ENCODE results near the gene CETP. TPM values are rescaled to one million over a fixed set of nuclear protein-coding genes. Genes with fewer than 3 reads are reported as not detected.

Gene CETP
- total and polyA plus RNA-seq, 2 of the 13 experiments (the other 11 are each of a cell fraction or from before 2014, with no cell fraction given): 0.31 to 9.8 TPM

DNA sequence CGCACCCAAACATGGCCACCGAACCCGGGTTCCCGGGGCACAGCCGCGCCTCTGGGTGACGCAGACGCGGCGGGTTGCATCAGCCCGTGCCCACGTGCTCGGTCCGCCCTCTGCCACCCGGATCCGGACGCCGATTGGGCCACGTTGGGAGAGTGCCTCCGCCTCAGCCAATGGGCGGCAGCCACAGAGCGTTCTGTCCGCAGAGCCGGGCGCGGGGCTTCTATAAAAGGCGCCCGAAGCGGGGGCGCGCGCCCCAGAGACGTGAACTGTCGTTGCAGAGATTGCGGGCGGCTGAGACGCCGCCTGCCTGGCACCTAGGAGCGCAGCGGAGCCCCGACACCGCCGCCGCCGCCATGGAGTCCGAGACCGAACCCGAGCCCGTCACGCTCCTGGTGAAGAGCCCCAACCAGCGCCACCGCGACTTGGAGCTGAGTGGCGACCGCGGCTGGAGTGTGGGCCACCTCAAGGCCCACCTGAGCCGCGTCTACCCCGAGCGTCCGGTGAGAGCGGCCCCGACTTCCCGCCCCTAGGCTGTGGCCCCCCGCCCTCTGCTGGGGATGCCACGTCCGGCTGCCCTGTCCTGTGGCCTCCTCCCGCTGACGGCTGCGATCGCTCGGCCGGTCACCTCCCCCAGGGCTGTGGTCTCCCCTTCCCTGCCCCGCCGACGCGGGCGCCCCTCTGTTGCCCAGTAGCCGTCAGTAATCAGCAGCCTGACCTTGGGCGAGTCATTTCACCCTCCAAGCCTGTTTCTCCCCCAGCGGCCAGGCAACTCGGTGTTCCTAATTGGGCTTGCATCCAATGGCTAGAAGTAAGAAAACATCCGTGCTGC lies 29.6 kb upstream of the CETP start, which contains the start of gene HERPUD1 (continued):
- TF ChIP-seq BRCA1 (CRISPR knock-in tag; IDR thresholded peaks at IDR 0.05) (no peak), SRF (IDR thresholded peaks at IDR 0.05; ENCODE audit: low read depth, low read length) (no peak; the same call in 1 of the 2 replicates), ZNF775 (CRISPR knock-in tag; IDR thresholded peaks at IDR 0.05; ENCODE audit: borderline replicate concordance) (no peak), NR1H2 (CRISPR knock-in tag; IDR thresholded peaks at IDR 0.05; ENCODE audit: borderline replicate concordance, low read depth) (peak; percentile 84; the same call in 1 of the 2 replicates), NFIB (CRISPR knock-in tag; IDR thresholded peaks at IDR 0.05; ENCODE audit: borderline replicate concordance) (0 out of 2 replicates have a peak, but pooled peaks have one; percentile 34), PTBP1 (IDR thresholded peaks at IDR 0.05; ENCODE audit: low read depth, low read length, poor library complexity, severe bottlenecking) (no peak), EHMT2 (IDR thresholded peaks at IDR 0.05; ENCODE audit: borderline replicate concordance, low read depth, low read length) (no peak), ZNF672 (CRISPR knock-in tag; IDR thresholded peaks at IDR 0.05) (0 out of 2 replicates have a peak, but pooled peaks have one; percentile 72), ZNF549 (CRISPR knock-in tag; IDR thresholded peaks at IDR 0.05) (no peak), HDAC1 (CRISPR knock-in tag; IDR thresholded peaks at IDR 0.05) (peak; percentile 82), KDM4B (CRISPR knock-in tag; IDR thresholded peaks at IDR 0.05) (peak; percentile 92), GMEB2 (CRISPR knock-in tag; IDR thresholded peaks at IDR 0.05; ENCODE audit: low read depth) (peak; percentile 76), MTF1 (CRISPR knock-in tag; IDR thresholded peaks at IDR 0.05) (no peak)
- TF ChIP-seq, protein P1, sequence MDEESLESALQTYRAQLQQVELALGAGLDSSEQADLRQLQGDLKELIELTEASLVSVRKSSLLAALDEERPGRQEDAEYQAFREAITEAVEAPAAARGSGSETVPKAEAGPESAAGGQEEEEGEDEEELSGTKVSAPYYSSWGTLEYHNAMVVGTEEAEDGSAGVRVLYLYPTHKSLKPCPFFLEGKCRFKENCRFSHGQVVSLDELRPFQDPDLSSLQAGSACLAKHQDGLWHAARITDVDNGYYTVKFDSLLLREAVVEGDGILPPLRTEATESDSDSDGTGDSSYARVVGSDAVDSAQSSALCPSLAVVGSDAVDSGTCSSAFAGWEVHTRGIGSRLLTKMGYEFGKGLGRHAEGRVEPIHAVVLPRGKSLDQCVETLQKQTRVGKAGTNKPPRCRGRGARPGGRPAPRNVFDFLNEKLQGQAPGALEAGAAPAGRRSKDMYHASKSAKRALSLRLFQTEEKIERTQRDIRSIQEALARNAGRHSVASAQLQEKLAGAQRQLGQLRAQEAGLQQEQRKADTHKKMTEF (CRISPR knock-in tag; IDR thresholded peaks at IDR 0.05): peak; percentile 97
- TF ChIP-seq, protein P2, sequence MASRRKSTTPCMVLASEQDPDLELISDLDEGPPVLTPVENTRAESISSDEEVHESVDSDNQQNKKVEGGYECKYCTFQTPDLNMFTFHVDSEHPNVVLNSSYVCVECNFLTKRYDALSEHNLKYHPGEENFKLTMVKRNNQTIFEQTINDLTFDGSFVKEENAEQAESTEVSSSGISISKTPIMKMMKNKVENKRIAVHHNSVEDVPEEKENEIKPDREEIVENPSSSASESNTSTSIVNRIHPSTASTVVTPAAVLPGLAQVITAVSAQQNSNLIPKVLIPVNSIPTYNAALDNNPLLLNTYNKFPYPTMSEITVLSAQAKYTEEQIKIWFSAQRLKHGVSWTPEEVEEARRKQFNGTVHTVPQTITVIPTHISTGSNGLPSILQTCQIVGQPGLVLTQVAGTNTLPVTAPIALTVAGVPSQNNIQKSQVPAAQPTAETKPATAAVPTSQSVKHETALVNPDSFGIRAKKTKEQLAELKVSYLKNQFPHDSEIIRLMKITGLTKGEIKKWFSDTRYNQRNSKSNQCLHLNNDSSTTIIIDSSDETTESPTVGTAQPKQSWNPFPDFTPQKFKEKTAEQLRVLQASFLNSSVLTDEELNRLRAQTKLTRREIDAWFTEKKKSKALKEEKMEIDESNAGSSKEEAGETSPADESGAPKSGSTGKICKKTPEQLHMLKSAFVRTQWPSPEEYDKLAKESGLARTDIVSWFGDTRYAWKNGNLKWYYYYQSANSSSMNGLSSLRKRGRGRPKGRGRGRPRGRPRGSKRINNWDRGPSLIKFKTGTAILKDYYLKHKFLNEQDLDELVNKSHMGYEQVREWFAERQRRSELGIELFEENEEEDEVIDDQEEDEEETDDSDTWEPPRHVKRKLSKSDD (CRISPR knock-in tag; IDR thresholded peaks at IDR 0.05; ENCODE audit: low read depth): peak; percentile 60
- TF ChIP-seq, protein P3, sequence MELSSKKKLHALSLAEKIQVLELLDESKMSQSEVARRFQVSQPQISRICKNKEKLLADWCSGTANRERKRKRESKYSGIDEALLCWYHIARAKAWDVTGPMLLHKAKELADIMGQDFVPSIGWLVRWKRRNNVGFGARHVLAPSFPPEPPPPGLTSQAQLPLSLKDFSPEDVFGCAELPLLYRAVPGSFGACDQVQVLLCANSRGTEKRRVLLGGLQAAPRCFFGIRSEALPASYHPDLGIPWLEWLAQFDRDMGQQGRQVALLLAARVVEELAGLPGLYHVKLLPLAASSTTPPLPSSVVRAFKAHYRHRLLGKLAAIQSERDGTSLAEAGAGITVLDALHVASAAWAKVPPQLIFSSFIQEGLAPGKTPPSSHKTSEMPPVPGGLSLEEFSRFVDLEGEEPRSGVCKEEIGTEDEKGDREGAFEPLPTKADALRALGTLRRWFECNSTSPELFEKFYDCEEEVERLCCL (CRISPR knock-in tag; IDR thresholded peaks at IDR 0.05; ENCODE audit: borderline replicate concordance): peak; percentile 87; the same call in 1 of the 2 replicates
- TF ChIP-seq, protein P4, sequence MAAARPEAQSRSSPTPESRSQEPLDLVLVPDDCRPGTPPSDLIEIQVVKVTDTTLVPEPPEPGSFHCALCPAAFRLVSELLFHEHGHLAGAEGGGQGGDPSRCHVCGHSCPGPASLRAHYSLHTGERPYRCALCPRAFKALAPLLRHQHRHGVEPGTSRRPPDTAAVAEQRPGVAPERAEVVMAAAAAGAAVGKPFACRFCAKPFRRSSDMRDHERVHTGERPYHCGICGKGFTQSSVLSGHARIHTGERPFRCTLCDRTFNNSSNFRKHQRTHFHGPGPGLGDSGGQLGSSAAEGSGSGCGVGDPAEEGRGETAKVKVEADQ (CRISPR knock-in tag; IDR thresholded peaks at IDR 0.05; ENCODE audit: borderline replicate concordance): peak; percentile 24; the same call in 1 of the 2 replicates
- TF ChIP-seq, protein P5, sequence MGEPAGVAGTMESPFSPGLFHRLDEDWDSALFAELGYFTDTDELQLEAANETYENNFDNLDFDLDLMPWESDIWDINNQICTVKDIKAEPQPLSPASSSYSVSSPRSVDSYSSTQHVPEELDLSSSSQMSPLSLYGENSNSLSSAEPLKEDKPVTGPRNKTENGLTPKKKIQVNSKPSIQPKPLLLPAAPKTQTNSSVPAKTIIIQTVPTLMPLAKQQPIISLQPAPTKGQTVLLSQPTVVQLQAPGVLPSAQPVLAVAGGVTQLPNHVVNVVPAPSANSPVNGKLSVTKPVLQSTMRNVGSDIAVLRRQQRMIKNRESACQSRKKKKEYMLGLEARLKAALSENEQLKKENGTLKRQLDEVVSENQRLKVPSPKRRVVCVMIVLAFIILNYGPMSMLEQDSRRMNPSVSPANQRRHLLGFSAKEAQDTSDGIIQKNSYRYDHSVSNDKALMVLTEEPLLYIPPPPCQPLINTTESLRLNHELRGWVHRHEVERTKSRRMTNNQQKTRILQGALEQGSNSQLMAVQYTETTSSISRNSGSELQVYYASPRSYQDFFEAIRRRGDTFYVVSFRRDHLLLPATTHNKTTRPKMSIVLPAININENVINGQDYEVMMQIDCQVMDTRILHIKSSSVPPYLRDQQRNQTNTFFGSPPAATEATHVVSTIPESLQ (CRISPR knock-in tag; conservative IDR thresholded peaks at IDR 0.05): 0 out of 2 replicates have a peak, but pooled peaks have one; percentile 75
